Testis (tissue), 2 donors: ENCODE measurements around the gene IL37.

Experiments used
- CTCF ChIP-seq, 3 experiments: fragments of 450-650 bp in 2 of 3; fragments of 200-600 bp in 1 of 3; sonication (generic) in 1 of 3; IDR thresholded peaks; one replicate each; pipeline ENCODE4 v1.5.1; 2016 to 2019; ENCODE audit warnings: antibody characterized with exemption in 3 of 3, mild to moderate bottlenecking in 2 of 3, moderate library complexity in 1 of 3
- POLR2A ChIP-seq: fragments of 450-650 bp; IDR thresholded peaks from one replicate; pipeline ENCODE4 v1.6.1; 2017; ENCODE audit warnings: antibody characterized with exemption, mild to moderate bottlenecking, moderate library complexity

DNA sequence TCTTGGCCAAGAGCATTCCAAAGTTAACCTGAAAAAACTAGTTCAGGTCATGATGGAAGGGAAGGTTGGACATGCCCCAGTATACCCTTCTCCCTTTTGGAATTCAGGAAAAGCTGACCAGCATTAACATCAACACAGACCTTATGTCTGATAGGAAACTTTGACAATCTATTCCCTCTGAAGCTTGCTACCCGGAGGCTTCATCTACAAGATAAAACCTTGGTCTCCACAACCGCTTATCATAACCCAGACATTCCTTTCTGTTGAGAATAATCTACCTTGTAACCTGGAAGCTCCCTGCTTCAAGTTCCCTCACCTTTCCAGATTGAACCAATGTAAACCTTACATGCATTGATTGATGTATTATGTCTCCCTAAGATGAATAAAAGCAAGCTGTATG, 24.7 kb upstream of the IL37 start:
- no peak for TF ChIP-seq CTCF (IDR thresholded peaks at IDR 0.05)
- TF ChIP-seq POLR2A = no peak
